ENCODE results near the gene ELAVL2.

ELAVL2 gene

DNA sequence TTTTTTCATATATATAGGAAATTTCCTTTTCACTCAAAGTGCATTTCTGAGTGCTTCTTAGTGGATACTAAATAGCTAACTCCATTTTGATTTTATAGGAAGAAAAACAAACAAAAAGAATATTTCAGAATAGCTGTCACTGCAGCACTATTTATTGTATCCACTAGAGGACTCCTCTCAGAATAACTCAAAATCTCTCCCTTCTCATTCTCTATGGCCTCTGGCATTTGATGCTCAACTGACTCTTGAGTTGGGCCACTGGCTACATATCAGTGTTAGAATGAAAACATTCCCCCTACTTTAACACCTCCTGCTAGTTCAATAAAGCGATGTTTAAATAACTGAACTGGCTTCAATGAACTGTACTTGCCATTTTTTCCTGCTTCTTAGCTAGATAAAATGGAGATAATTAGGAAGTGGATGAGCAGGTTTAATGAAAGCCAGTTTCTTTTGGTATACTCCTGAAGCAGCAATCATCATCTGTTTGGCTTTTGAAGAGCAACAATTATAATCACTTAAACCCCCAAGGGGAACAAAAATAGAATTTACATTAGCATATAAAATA lies 16.6 kb upstream of the ELAVL2 start:
- TF ChIP-seq, protein P1, sequence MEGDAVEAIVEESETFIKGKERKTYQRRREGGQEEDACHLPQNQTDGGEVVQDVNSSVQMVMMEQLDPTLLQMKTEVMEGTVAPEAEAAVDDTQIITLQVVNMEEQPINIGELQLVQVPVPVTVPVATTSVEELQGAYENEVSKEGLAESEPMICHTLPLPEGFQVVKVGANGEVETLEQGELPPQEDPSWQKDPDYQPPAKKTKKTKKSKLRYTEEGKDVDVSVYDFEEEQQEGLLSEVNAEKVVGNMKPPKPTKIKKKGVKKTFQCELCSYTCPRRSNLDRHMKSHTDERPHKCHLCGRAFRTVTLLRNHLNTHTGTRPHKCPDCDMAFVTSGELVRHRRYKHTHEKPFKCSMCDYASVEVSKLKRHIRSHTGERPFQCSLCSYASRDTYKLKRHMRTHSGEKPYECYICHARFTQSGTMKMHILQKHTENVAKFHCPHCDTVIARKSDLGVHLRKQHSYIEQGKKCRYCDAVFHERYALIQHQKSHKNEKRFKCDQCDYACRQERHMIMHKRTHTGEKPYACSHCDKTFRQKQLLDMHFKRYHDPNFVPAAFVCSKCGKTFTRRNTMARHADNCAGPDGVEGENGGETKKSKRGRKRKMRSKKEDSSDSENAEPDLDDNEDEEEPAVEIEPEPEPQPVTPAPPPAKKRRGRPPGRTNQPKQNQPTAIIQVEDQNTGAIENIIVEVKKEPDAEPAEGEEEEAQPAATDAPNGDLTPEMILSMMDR (IDR thresholded peaks at IDR 0.05; ENCODE audit: low read depth, low read length): no peak

DNA sequence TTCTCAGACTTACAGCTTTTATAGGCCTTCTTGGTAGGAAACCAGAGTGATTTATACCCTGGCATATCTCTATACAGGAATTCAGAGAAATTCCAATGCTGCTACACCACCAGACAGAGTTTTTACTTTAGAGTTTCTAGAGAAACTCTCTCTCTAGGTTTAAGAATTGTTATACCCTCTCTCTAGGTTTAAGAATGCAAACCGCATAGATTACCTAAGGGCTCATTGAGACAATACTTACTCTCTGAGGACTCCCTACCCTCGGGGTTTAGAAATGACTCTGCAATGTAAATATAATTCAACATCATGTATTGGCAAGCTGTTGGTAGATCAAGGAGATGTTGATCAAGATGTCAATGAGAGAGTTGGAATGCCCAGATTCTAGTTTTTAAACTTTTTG lies 15.3 kb upstream of the ELAVL2 start:
- no peak for DNase-seq (ENCODE audit: extremely low read depth, low read depth)
- TF ChIP-seq, protein P1 (IDR thresholded peaks at IDR 0.05; ENCODE audit: low read depth, low read length): no peak

More for the DNA sequence above, 16.6 kb upstream of the ELAVL2 start:
- no peak for DNase-seq (ENCODE audit: extremely low read depth, low read depth)

DNA sequence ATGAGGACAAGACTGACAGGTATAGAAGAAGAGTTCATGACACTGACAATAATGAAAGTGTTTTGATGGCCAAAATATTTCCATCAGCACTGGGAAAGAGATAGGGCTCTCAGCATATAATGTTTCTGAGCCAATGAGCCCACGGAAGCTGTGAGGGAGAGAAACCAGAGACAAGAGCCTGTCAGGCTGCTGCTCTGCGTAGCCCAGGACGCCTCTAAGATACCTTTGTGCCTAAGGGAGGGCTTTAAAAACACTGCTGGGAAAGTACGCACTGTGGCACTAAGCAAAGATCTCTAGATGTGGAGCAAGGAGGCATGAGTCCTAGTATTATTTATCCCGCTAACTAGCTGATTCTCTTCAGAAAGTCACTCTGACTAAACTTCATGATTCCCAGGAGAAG lies 11.0 kb upstream of the ELAVL2 start:
- TF ChIP-seq, protein P1 (IDR thresholded peaks at IDR 0.05; ENCODE audit: low read depth, low read length): no peak
- no peak for DNase-seq (ENCODE audit: extremely low read depth, low read depth)

DNA sequence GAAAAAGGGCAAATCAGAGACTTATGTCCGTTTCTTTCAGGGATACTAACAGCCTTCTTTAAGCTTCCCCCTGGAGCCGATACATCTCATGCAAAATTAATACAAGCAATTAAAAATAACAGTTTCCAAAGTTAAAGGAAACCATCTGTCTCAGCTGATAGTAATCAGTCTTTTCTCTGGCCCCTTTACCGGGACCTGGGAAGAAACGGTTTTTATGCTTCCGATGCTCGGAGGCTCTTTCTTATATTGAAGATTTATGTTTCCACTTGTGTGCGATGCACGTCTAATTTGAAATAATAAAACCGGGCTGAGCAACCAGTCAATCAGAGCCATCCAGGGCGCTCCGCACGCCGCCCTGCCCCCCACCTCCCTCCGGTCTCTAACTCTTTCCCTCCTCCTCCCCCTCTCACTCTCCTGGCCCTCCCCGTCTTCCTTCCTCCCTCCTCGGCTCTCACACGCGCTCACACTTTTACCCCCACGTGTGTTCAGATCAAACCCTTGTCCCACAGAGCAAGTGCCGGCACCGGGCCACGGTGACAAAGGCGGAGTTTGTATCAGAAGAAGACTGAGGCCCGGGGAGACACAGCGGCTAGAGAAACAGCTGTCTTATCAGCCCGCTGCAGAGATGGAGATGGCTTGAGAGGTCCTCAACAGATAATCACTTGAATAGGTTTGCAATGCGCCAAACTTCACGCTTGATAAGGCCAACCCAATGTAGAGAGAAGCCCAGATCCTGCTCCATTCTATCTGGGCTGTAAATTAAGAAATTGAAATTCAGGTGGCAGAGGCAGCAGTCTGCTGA lies 5.1 kb upstream of the ELAVL2 start:
- TF ChIP-seq, protein P1 (IDR thresholded peaks at IDR 0.05; ENCODE audit: low read depth, low read length): no peak
- no peak for DNase-seq (ENCODE audit: extremely low read depth, low read depth)

DNA sequence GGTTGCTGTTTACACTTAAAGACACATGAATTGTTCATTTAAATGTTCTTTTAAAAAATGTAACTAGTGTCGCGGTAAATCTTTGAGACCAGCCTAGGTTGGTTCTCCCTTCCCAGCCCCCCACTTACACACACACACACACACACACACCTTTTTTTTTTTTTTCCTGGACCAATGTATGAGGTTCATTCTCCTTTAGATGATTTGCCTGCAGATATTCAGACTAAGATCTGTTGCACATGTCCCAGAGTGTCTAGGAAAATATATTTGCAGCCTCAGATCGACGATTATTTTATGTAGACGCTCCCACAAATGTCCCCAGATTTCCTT lies 4.4 kb upstream of the ELAVL2 start:
- TF ChIP-seq, protein P1 (IDR thresholded peaks at IDR 0.05; ENCODE audit: low read depth, low read length): no peak
- DNase-seq (ENCODE audit: extremely low read depth, low read depth): no peak

DNA sequence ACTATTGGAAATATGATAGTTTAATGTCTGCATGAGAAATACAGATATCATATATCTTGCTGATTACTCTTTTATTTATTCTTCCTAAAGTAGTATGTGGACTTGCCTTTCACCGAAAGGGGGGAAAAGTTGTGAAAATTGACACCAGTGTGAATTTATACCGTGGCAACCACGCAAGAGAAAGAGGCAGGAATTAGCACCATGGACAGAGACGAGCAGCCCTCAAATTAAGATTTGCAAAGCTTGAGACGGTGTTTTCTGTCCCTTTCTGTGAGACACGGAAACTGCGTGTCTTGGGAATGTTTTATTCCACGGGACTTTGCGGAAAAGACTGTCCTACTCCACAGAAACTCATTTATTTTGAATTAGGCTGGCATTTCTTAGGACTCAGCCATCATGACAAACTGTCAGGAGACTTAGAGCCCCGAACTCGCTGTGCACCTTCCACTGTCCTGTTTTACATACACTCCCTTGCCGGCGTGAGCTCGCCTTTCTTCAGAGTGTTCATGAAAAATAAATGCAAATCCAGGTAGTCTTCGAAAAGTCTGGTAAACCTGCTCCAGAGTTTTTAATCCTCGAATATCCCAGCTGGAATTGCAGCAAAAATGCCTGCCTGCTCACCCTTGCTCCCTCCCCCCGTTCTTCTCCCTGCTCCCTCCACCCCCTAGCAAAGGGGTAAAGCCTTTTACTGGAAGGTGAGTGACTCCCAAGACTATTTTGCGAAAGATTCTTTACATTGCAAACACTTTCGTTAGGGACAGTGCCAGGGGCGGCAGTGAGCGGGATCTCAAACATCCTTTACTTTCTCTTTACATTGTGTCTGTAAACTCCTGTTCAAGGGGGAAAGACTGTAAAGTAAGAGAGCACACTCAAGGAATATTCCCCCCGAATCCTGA lies 3.8 kb upstream of the ELAVL2 start:
- no peak for DNase-seq (ENCODE audit: extremely low read depth, low read depth)
- TF ChIP-seq, protein P1 (IDR thresholded peaks at IDR 0.05; ENCODE audit: low read depth, low read length): no peak

DNA sequence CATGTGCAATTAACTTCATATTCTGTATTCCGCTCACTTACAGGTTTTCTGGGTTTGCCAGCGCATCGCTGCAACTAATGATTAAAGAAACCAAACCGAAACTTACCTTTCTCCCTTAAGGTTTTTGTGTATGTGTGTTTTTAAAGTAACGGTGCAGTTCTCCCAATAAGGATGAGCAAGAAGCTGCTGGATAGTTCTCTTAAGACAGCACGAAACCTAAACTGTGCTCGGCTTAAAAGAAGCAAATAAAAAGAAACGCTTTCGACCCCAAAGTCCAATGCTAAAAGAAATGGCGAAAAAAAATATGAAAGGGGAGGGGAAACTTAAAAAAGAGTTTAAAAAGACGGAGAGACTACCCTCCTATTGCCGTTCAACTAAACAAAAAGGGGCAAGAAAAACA lies 340 bp downstream of the ELAVL2 start:
- TF ChIP-seq, protein P1 (IDR thresholded peaks at IDR 0.05; ENCODE audit: low read depth, low read length): no peak
- DNase-seq (ENCODE audit: extremely low read depth, low read depth): no peak
